ACC112 (cell line): ENCODE results near the gene ZNF511.

Experiments
- H2AFZ ChIP-seq: fragments of 200-600 bp; sonication (generic); one replicate; pipeline ENCODE4 v1.6.0; 2017; ENCODE audit warnings: antibody characterized with exemption, low read length; ENCODE audit not compliant: unreplicated experiment
- H3K27ac ChIP-seq: fragments of 200-600 bp; sonication (generic); 2 replicates; pipeline ENCODE4 v1.5.1; 2014; ENCODE audit warnings: low read depth, mild to moderate bottlenecking, antibody characterized with exemption, low read length, moderate library complexity
- H3K27me3 ChIP-seq: fragments of 200-600 bp; sonication (generic); 2 replicates; pipeline ENCODE4 v1.6.1; 2014; ENCODE audit warnings: mild to moderate bottlenecking, antibody characterized with exemption, low read length, moderate library complexity, mixed read lengths; ENCODE audit not compliant: insufficient read depth
- H3K36me3 ChIP-seq: fragments of 200-600 bp; sonication (generic); 2 replicates; pipeline ENCODE4 v1.6.1; 2016; ENCODE audit warnings: mild to moderate bottlenecking, antibody characterized with exemption, low read length, moderate library complexity, mixed read lengths; ENCODE audit not compliant: insufficient read depth
- H3K4me1 ChIP-seq: fragments of 200-600 bp; sonication (generic); one replicate; pipeline ENCODE4 v1.6.1; 2016; ENCODE audit warnings: low read length, mixed read lengths; ENCODE audit not compliant: insufficient read depth, unreplicated experiment, control insufficient read depth
- H3K4me3 ChIP-seq: fragments of 200-600 bp; sonication (generic); 2 replicates; pipeline ENCODE4 v1.5.1; 2014; ENCODE audit warnings: mild to moderate bottlenecking, low read depth, low read length
- H3K79me2 ChIP-seq: fragments of 200-600 bp; sonication (generic); one replicate; pipeline ENCODE4 v1.6.0; 2016; ENCODE audit warnings: low read length; ENCODE audit not compliant: control insufficient read depth, unreplicated experiment, insufficient read depth

ZNF511 gene

DNA sequence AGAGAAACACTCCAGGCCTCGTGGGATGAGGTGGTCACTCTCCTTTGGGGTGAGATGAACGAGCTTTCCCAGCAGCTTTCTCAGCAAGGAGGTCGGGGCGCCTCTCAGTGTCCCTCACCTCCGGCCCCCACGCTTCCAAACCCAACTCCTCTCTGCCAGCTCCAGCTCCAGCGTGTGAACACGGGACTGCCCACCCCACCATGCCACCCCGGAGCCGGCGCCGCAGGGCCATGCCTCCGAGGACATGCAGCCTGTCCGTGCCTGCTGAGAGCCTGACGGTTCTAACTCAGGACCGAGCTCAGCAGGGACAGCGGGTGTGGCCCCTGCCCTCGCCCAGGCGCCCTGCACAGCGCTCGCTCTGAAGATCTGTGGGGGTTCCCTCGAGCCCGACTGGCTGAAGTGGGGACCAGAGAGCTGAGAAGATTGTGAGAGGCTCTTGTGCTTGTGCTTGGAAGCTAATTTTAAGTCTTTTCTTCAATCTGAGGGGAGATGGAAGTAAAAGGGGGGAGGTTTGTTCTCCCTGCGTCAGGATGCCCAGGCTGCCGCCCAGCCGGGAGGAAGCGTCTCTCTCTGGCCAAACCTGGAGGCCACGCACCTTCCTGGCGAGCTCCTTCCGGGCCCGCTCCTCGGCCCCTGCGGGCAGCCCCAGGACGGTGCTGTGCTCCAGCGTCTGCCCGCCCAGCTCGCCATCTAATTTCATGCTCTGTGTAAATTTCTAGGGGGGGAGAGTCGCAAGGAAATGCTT lies 26.9 kb upstream of the ZNF511 start:
- no peak overlapping the region for H3K27ac ChIP-seq
- no peak overlapping the region for H2AFZ ChIP-seq
- no peaks in the 10 kb centered on the region for H3K79me2 ChIP-seq
- no peak overlapping the region for H3K4me3 ChIP-seq
- H3K27me3 ChIP-seq: no peaks in the 10 kb centered on the region
- peaks cover 8% of the 10 kb centered on the region for H3K4me1 ChIP-seq
- peaks cover 15% of the 10 kb centered on the region; the same call in 1 of the 2 replicates for H3K36me3 ChIP-seq

DNA sequence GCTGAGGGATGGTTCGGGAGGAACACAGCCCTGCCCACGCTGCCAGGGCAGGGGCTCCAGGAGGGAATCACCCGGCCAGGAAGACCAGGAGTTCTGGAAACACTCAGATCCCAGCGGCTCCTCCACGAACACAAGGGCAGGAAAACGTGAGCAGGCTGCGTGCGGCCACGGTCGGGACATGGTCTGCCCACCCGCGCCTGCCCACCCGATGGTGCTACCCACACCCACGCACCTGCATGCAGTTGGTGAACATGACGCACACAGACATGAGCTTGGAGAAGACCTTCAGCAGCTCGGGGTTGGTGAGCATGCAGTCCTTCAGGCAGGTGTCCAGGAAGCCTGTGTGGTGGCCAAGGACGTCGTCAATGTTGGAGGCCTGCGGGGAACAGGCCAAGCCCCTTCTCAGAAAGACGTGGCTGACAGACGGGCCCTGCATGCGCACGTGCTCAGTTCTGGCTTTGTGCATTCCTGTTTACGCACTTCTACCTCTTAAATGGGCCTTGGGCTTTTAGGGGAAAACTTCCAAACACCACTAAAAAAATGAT lies 25.8 kb upstream of the ZNF511 start:
- peaks cover 7% of the 10 kb centered on the region for H3K4me1 ChIP-seq
- no peaks in the 10 kb centered on the region for H3K27me3 ChIP-seq
- no peak overlapping the region for H2AFZ ChIP-seq
- no peaks in the 10 kb centered on the region for H3K79me2 ChIP-seq
- H3K4me3 ChIP-seq: no peak overlapping the region
- no peak overlapping the region for H3K27ac ChIP-seq
- H3K36me3 ChIP-seq: peaks cover 15% of the 10 kb centered on the region; the same call in 1 of the 2 replicates

DNA sequence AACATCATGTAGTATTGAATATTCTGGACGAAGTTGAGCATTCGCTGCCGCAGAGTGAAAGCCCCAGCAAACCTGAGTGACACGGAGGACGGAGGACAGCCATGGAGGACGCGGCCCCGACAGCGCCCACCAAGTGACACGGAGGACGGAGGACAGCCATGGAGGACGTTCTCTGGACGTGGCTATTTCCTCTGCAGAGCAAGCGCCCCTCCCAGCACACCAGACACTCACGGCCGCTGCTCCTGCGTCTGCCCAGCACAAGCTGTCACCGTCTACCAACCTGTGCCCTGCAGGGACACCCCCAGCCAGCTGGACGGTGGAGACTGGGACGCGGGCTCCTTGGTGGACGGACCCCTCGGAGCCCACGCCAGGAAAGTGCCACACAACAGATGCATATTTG lies 24.8 kb upstream of the ZNF511 start:
- no peak overlapping the region for H3K4me3 ChIP-seq
- peaks cover 21% of the 10 kb centered on the region; the same call in 1 of the 2 replicates for H3K36me3 ChIP-seq
- H2AFZ ChIP-seq: no peak overlapping the region
- no peaks in the 10 kb centered on the region for H3K79me2 ChIP-seq
- H3K27me3 ChIP-seq: no peaks in the 10 kb centered on the region
- H3K27ac ChIP-seq: no peak overlapping the region
- no peaks in the 10 kb centered on the region for H3K4me1 ChIP-seq

DNA sequence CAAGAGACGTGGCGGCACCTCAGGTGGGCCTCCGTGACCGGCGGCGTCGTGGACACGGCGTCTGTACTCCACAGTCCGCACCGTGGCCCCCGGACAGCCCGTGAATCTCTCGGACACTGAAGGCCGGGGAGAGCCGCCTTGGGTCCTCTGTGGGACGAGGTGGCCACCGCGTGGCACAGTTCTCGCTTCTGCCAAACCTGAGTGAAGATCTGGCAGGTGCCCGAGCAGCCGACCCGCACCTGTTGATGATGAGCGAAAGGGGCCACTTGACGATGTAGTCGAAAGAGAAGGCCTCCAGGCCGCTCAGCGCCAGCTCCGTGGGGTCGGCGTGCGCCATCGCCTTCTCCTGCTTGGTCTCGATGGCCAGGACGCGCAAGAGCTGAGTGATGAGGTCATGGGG lies 23.5 kb upstream of the ZNF511 start:
- H3K4me1 ChIP-seq: no peaks in the 10 kb centered on the region
- no peaks in the 10 kb centered on the region for H3K79me2 ChIP-seq
- H3K27me3 ChIP-seq: no peaks in the 10 kb centered on the region
- no peak overlapping the region for H2AFZ ChIP-seq
- H3K36me3 ChIP-seq: peaks cover 23% of the 10 kb centered on the region; the same call in 1 of the 2 replicates
- no peak overlapping the region for H3K27ac ChIP-seq
- no peak overlapping the region for H3K4me3 ChIP-seq

DNA sequence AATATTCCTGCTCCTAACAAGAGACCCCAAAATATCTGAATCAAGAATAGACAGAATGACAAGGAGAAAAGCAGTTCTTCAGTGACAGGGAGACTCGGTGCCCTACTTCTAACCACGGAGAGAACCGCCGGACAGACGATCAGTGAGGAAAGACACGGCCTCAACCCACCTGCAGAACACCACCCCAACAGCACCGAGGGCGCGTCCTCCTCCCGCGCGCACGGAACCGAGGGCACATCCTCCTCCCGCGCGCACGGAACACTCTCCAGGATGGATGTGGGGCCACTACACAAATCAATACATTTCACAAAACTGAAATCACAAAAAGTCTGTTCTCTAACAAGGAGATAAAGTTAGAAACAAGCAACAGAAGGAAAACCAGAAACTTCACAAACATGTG lies 22.3 kb upstream of the ZNF511 start:
- no peak overlapping the region for H2AFZ ChIP-seq
- H3K36me3 ChIP-seq: peaks cover 26% of the 10 kb centered on the region
- no peaks in the 10 kb centered on the region for H3K4me1 ChIP-seq
- no peaks in the 10 kb centered on the region for H3K27me3 ChIP-seq
- no peak overlapping the region for H3K27ac ChIP-seq
- H3K4me3 ChIP-seq: no peak overlapping the region
- no peaks in the 10 kb centered on the region for H3K79me2 ChIP-seq

DNA sequence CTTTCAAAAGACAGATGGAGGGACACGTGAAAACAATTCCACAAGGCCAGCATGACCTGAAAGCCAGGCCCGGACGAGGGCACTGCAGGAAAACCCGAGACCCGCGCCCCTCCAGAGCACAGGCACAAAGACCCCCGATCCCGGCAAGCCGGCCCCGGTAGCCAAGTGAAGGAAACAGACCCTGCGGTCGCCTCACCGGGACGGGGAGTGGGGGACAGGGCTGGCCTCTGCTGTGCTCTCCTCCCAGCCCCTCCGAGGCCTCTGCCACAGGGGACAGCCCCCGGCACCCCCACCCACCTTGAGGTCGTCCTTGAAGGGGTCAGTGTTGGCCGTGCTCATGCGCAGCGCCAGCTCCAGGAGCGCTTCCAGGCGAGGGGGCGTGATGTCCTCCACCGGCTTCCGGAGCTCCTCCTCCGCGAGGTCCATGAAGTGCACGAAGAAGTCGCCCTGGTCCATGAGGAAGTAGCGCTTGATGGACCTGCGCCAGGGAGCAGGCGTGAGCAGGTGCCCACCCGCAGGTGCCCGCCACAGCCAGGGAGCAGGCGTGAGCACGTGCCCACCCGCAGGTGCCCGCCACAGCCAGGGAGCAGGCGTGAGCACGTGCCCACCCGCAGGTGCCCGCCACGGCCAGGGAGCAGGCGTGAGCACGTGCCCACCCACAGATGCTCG lies 20.7 kb upstream of the ZNF511 start:
- Histone ChIP-seq H3K4me1 (peaks cover 6% of the 10 kb centered on the region), H2AFZ (no peak overlapping the region), H3K4me3 (no peak overlapping the region)

DNA sequence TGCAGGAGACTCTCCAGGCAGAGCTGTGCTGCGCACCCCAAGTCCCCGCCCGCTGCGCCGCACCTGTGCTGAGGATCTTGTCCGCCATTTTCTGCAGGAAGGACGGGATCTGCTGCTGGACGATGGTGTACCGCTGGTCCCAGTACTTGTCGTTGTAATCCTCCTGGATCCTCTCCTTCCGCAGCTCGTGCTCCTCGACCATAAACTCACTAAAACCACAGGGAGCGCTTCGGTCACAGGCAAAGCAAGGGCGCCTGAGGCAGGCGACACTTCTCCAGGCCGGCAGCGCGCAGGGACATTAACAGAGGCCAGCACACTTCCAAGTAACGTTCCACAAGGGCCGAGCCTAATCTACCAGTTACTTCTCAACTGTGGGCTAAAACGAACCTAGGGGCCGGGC lies 19.0 kb upstream of the ZNF511 start:
- peaks cover 21% of the 10 kb centered on the region for H3K4me1 ChIP-seq
- no peaks in the 10 kb centered on the region for H3K79me2 ChIP-seq
- peaks cover 24% of the 10 kb centered on the region for H3K36me3 ChIP-seq
- H3K27ac ChIP-seq: no peak overlapping the region
- no peak overlapping the region for H3K4me3 ChIP-seq
- H3K27me3 ChIP-seq: no peaks in the 10 kb centered on the region
- no peak overlapping the region for H2AFZ ChIP-seq

More for the DNA sequence above, 20.7 kb upstream of the ZNF511 start:
- H3K79me2 ChIP-seq: no peaks in the 10 kb centered on the region
- H3K36me3 ChIP-seq: peaks cover 26% of the 10 kb centered on the region
- H3K27me3 ChIP-seq: no peaks in the 10 kb centered on the region
- H3K27ac ChIP-seq: no peak overlapping the region

DNA sequence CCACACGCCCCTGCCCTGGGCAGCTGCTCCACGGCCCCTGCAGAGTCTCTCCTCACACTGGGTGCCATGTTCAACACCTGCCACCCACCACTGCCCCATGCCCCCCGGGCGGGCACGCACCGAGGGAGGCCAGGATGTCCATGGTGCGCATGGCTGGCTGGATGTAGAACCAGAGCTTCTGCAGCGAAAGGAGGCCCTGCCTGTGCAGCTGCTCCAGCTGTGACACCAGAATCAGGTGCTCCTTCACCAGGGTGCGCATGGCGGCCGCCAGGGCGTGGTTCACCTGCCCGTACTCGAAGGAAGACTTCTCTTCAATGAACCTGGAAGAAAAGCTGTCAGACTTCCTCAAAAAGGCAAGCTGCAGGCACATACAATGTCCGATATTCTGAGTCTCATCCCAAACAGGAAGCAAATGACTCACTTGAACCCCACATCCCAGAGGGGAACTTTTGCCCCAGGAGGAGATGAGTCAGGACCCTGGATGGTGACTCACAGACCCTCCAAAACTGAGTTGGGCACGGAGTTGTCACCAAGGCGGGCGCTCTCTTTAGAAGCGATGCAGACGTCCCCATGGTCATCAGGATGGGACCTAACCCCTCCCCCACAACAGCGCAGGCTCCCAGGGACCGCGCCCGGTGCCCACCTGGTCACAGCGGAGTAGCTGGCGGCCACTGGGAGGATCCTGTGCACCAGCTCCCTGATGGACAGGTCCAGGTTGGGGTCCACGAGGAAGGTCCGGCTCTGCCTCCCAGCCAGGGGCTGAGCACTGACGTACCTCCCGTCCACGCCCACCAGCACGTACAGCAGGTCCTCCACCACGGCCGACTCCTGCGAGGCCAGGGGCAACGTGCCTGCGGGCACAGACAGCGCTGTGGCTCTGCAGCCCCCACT lies 15.6 kb upstream of the ZNF511 start:
- Histone ChIP-seq H2AFZ (no peak overlapping the region), H3K4me3 (peak overlapping the region; percentile 51), H3K79me2 (no peaks in the 10 kb centered on the region), H3K36me3 (peaks cover 23% of the 10 kb centered on the region), H3K27ac (peak overlapping the region; percentile 12; the same call in 1 of the 2 replicates), H3K4me1 (peaks cover 21% of the 10 kb centered on the region), H3K27me3 (no peaks in the 10 kb centered on the region)

DNA sequence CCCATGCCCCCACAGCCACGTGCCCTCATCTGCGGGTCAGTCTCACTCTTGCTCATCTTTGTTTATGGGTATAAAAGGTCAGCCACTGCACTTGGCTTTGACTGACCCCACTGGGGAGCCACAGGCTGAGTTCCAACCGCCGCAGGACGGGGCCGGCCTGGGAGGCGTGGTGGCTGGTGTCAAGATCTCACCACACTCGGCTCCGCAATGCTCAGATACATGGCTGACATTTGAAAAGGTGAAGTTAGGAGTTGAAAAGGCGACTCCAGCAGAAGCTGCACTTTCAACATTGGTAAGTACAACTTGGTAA lies 14.9 kb upstream of the ZNF511 start:
- no peaks in the 10 kb centered on the region for H3K79me2 ChIP-seq
- peaks cover 23% of the 10 kb centered on the region for H3K36me3 ChIP-seq
- H3K27ac ChIP-seq: peak overlapping the region; percentile 39; the same call in 1 of the 2 replicates

DNA sequence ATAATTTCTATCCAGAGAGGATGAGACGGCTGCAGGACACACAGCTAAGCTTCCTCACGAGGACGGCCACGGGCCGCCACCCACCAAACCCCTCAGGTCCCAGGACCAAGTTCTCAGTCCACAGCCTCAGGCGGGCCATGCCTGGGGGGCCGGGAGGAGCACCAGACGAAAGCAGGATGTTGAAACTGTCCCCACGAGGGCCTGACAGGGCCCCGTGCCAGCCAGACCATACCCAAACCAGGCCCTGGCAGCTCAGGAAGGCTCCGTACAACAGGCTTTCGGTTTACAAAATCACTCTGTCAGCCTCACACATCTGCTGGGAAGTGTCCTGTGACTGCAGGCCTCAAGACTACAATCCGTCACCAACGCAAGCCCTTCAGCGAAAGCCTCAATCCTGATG lies 14.5 kb upstream of the ZNF511 start:
- peaks cover 21% of the 10 kb centered on the region for H3K4me1 ChIP-seq
- H3K4me3 ChIP-seq: no peak overlapping the region
- peak overlapping the region; percentile 39 for H3K27ac ChIP-seq
- H3K27me3 ChIP-seq: no peaks in the 10 kb centered on the region
- H3K36me3 ChIP-seq: peaks cover 24% of the 10 kb centered on the region
- no peak overlapping the region for H2AFZ ChIP-seq
- no peaks in the 10 kb centered on the region for H3K79me2 ChIP-seq

More for the DNA sequence above, 14.9 kb upstream of the ZNF511 start:
- H3K4me1 ChIP-seq: peaks cover 21% of the 10 kb centered on the region
- no peaks in the 10 kb centered on the region for H3K27me3 ChIP-seq
- no peak overlapping the region for H2AFZ ChIP-seq
- no peak overlapping the region for H3K4me3 ChIP-seq
